Hepatocyte (in vitro differentiated cells): ENCODE results near the gene TEX19. TPM values are rescaled to one million over a fixed set of nuclear protein-coding genes. Genes with fewer than 3 reads are reported as not detected.

Source experiments
- DNase-seq: peaks from one replicate; pipeline ENCODE4 v3.0.0-alpha.2; 2016; ENCODE audit warnings: low spot score
- H2AFZ ChIP-seq: fragments of 200-600 bp; sonication (generic); 2 replicates; pipeline ENCODE4 v1.6.0; 2016; ENCODE audit warnings: antibody characterized with exemption, mild to moderate bottlenecking
- H3K27ac ChIP-seq: fragments of 200-600 bp; sonication (generic); 2 replicates; pipeline ENCODE4 v1.5.1; 2016; ENCODE audit warnings: mild to moderate bottlenecking
- H3K27me3 ChIP-seq: fragments of 200-600 bp; sonication (generic); 2 replicates; pipeline ENCODE4 v1.6.1; 2016
- H3K36me3 ChIP-seq: fragments of 200-600 bp; sonication (generic); replicated peaks from 2 replicates; pipeline ENCODE4 v1.5.1; 2016; ENCODE audit warnings: low read depth; ENCODE audit not compliant: insufficient read depth
- H3K4me1 ChIP-seq: fragments of 200-600 bp; sonication (generic); 2 replicates; pipeline ENCODE4 v1.5.1; 2016; ENCODE audit warnings: mild to moderate bottlenecking, moderate library complexity; ENCODE audit not compliant: insufficient read depth
- H3K4me2 ChIP-seq: fragments of 200-600 bp; sonication (generic); 2 replicates; pipeline ENCODE4 v1.6.0; 2016
- H3K4me3 ChIP-seq: fragments of 200-600 bp; sonication (generic); 2 replicates; pipeline ENCODE4 v1.5.1; 2016; ENCODE audit warnings: mild to moderate bottlenecking
- H3K79me2 ChIP-seq: fragments of 200-600 bp; sonication (generic); 2 replicates; pipeline ENCODE4 v1.6.0; 2017; ENCODE audit warnings: mild to moderate bottlenecking
- H3K9me2 ChIP-seq: fragments of 200-600 bp; sonication (generic); replicated peaks from 2 replicates; pipeline ENCODE4 v1.6.0; 2017; ENCODE audit warnings: mild to moderate bottlenecking; ENCODE audit not compliant: insufficient read depth
- H3K9me3 ChIP-seq: fragments of 200-600 bp; sonication (generic); 2 replicates; pipeline ENCODE4 v1.5.1; 2016; ENCODE audit warnings: low read depth, mild to moderate bottlenecking
- H4K20me1 ChIP-seq: fragments of 200-600 bp; sonication (generic); 2 replicates; pipeline ENCODE4 v1.6.0; 2016; ENCODE audit warnings: mild to moderate bottlenecking; ENCODE audit not compliant: insufficient read depth, poor library complexity, severe bottlenecking
- EZH2 ChIP-seq: fragments of 200-600 bp; sonication (generic); IDR thresholded peaks from 2 replicates; pipeline ENCODE4 v1.6.1; 2016; ENCODE audit warnings: antibody characterized with exemption, mild to moderate bottlenecking, borderline replicate concordance
- EZH2phosphoT487 ChIP-seq: fragments of 200-600 bp; sonication (generic); IDR thresholded peaks from one replicate; pipeline ENCODE4 v1.6.1; 2018; ENCODE audit warnings: antibody characterized with exemption, mild to moderate bottlenecking, low read depth, moderate library complexity; ENCODE audit not compliant: unreplicated experiment, severe bottlenecking
- WGBS: methylation state at CpG from one replicate; pipeline ENCODE4 v1.1.6; 2016; ENCODE audit warnings: low lambda C conversion rate; ENCODE audit errors: missing lambda C conversion rate; 5-methylcytosine and 5-hydroxymethylcytosine counted together
- polyA plus RNA-seq: library from polyadenylated mRNA; unstranded; fragments of >200 nt; fragmentation: Nextera tagmentation; extraction: Ambion mirVana; gene quantifications from 2 replicates; pipeline ENCODE4 v1.2.1, GENCODE V29; 2016
- total RNA-seq: library from RNA; depleted of rRNA; stranded (reverse); fragments of >200 nt; gene quantifications from 2 replicates; pipeline ENCODE4 v1.2.3, GENCODE V29; 2014
- TF ChIP-seq, protein P1 (sequence below): fragments of 200-600 bp; sonication (generic); IDR thresholded peaks from 2 replicates; pipeline ENCODE4 v1.5.1; 2016; ENCODE audit warnings: antibody characterized with exemption, mild to moderate bottlenecking; ENCODE audit not compliant: poor library complexity

The TEX19 gene
- total and polyA plus RNA-seq, 2 experiments from 2014 or later: not detected

DNA sequence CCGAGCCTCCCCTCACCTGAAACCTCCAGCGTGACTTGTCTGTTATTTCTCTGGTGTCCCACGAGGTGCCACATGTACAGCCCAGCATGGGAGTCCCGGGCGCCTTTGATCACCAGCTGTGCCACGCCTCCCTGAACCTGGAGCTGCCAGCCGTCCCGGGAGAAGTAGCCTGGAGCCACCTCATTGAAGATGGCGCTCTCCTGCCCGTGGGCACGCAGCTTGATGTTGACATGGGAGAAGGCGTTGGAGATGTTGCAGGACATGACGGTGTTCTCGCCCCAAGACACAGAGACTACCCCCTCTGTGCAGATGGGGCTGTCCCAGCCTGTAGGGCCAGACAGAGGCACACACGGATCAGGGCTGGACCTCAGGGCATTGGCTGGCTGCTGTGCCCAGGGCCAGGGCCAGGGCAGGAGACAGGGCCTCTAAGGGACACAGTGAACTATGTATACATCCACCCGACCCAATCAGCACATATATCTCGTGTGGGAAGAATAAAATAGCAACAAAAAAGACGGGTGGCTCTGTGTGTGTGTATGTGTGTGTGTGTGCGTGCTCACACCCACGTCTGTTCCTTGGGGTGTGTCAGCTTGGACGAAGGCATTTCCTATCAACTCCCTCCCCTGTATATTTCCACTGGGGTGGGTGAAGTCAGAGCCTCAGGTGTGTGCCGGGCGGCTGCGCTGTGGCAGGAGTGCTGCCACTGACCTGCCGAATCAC, 34.3 kb upstream of the TEX19 start:
- no peaks in the 10 kb centered on the region for H3K79me2 ChIP-seq
- H2AFZ ChIP-seq: no peak overlapping the region
- WGBS: 73% methylated on average over 22 of the region's 25 CpGs
- H4K20me1 ChIP-seq: no peaks in the 10 kb centered on the region
- H3K36me3 ChIP-seq: no peaks in the 10 kb centered on the region
- TF ChIP-seq EZH2phosphoT487: no peak
- no peak for TF ChIP-seq EZH2
- TF ChIP-seq, protein P1, sequence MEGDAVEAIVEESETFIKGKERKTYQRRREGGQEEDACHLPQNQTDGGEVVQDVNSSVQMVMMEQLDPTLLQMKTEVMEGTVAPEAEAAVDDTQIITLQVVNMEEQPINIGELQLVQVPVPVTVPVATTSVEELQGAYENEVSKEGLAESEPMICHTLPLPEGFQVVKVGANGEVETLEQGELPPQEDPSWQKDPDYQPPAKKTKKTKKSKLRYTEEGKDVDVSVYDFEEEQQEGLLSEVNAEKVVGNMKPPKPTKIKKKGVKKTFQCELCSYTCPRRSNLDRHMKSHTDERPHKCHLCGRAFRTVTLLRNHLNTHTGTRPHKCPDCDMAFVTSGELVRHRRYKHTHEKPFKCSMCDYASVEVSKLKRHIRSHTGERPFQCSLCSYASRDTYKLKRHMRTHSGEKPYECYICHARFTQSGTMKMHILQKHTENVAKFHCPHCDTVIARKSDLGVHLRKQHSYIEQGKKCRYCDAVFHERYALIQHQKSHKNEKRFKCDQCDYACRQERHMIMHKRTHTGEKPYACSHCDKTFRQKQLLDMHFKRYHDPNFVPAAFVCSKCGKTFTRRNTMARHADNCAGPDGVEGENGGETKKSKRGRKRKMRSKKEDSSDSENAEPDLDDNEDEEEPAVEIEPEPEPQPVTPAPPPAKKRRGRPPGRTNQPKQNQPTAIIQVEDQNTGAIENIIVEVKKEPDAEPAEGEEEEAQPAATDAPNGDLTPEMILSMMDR: no peak
- no peaks in the 10 kb centered on the region for H3K27me3 ChIP-seq
- no peak overlapping the region for H3K4me2 ChIP-seq
- peaks cover 24% of the 10 kb centered on the region for H3K4me1 ChIP-seq
- no peak overlapping the region for H3K4me3 ChIP-seq
- no peaks in the 10 kb centered on the region for H3K9me2 ChIP-seq
- DNase-seq: no peak
- H3K9me3 ChIP-seq: no peaks in the 10 kb centered on the region
- no peak overlapping the region for H3K27ac ChIP-seq

DNA sequence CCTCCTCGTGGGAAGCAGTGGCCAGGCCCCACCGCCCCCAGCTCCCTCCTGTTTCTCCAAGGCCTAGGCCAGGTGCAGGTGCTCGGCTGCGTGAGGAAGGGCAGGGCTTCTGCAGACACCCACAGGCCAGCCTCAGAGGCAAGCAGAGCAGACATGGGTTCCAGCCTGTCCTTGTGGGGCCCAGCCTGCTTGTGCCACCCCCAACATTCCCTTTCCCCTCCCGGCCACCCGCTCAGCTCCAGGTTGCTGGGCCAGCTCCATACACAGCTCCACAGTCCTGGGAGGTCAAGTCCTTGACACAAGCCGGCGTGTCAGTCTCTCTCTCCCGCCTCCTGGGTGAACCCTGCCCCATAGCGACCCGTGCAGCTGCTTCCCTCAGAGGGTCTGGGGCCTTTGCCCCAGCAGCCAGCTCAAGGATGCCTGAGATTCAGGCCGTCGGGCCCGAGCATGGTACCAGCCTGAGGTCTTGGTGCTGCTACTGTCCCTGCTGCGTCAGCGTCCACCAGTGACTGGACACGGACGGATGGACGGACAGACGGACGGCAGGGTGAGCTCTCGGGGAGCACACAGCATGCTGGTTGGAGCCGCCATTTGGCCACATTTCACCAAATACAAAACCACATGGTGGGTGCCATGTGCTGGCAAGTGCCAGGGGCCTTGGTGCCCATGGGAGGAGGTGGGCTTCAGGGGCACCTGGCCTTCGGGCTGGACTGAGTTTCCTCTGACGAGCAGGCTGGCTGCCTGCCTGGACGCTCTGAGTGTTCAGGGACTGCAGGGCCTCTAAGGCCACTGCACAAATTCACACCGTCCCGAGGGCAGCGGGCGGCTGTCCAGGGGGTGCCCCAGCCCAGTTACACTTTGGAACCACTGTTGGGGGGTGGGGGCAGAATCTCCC, 33.5 kb upstream of the TEX19 start:
- H3K79me2 ChIP-seq: no peaks in the 10 kb centered on the region
- H4K20me1 ChIP-seq: no peaks in the 10 kb centered on the region
- no peak overlapping the region for H3K27ac ChIP-seq
- no peaks in the 10 kb centered on the region for H3K36me3 ChIP-seq
- peaks cover 32% of the 10 kb centered on the region for H3K4me1 ChIP-seq
- H3K9me3 ChIP-seq: no peaks in the 10 kb centered on the region
- H3K27me3 ChIP-seq: no peaks in the 10 kb centered on the region
- no peak overlapping the region for H3K4me3 ChIP-seq
- no peak overlapping the region for H3K4me2 ChIP-seq
- no peaks in the 10 kb centered on the region for H3K9me2 ChIP-seq
- no peak for DNase-seq
- H2AFZ ChIP-seq: no peak overlapping the region
- WGBS: 86% methylated on average over 30 of the region's 30 CpGs
- TF ChIP-seq, protein P1: no peak
- TF ChIP-seq EZH2 (no peak), EZH2phosphoT487 (no peak)

DNA sequence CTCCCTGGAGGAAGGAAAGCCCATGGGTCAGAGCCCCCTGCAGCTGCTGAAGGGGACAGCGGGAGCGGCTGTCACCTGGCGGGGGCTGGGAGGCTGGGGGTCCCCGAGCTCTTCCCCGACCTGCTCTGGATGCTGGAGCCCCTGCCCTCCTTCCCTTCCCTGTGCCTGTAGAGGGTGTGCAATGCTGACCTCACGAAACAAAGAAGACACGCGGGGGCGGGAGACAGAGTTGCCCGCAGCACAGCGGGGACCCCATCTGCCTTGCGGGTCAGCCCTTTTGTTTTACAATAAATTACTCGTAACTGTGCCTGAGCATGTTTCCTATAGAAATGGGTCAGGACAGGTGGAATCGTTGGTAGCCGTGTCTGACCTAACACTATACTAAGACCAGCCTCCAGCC, 31.8 kb upstream of the TEX19 start:
- Histone ChIP-seq H2AFZ (no peak overlapping the region), H3K4me3 (no peak overlapping the region), H3K36me3 (no peaks in the 10 kb centered on the region), H3K27me3 (no peaks in the 10 kb centered on the region), H3K27ac (no peak overlapping the region), H3K9me3 (no peaks in the 10 kb centered on the region), H3K4me2 (no peak overlapping the region), H3K9me2 (no peaks in the 10 kb centered on the region), H3K79me2 (no peaks in the 10 kb centered on the region), H4K20me1 (no peaks in the 10 kb centered on the region), H3K4me1 (peaks cover 40% of the 10 kb centered on the region)
- 83% methylated on average over 10 of the region's 15 CpGs for WGBS
- no peak for DNase-seq
- TF ChIP-seq EZH2 (no peak), EZH2phosphoT487 (no peak)
- TF ChIP-seq, protein P1: no peak
